T-helper 1 cell (primary cell): ENCODE measurements around the gene GRIN2A.

Source experiments
- DNase-seq, 5 donors: peaks; one replicate each; pipeline ENCODE4 v3.0.0-alpha.2; 2012 to 2020

GRIN2A gene

GRCh38 chr16:9805109-9805508 lies 377.1 kb downstream of the GRIN2A start:
- DNase-seq = no peak

- DNase-seq = no peak
These were observed 380.1 kb downstream of the GRIN2A start for GRCh38 chr16:9802160-9802559.

GRCh38 chr16:9801651-9802050 lies 380.6 kb downstream of the GRIN2A start:
- no peak for DNase-seq

DNA sequence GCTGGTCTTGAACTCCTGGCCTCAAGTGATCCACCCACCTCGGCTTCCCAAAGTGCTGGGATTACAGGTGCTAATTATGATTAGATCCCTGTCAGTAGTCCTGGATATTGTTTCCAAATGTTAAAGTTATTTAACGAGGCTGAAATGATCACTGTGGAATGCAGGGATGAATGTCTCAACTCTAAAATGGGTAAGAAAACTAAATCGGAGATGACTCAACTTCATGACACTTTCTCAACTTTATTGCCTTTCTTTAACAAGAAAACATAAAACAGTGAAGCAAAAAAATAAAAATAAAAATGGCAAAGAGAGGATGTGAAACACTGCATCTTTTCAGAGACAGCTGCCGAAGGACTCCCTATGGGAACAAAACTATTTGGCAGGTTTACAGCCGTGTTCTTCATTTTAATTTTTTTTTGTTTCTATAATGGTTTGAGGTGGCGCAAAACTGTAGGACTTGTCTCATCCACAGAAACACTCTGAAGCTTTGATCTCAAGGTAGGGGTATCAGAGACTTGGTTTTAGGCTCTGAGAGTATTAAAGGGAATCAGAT lies 382.0 kb downstream of the GRIN2A start:
- no peak for DNase-seq

GRCh38 chr16:9798952-9799580 lies 383.2 kb downstream of the GRIN2A start:
- DNase-seq = no peak

DNA sequence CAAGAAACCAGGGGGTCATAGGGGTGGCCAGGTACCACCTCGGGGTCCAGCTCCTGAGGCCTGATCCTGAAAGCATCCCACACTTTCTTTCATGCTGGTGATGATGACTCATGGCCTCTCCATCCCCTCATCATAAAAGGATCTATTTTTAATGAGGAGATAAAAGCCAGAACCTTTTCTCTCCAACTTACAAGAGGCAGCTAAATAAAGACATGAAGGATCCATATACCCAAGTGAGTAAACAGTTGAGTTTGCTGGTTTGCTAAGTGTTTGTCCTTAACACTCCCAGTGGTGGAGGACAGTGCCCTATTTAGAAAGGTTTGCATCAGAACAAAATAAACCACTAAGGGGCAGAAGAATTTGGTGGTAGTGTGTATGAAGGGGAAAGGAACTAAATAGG lies 383.8 kb downstream of the GRIN2A start:
- no peak for DNase-seq

GRCh38 chr16:9797306-9797705 lies 384.9 kb downstream of the GRIN2A start:
- DNase-seq = no peak

- DNase-seq = no peak
These were observed 388.6 kb downstream of the GRIN2A start for GRCh38 chr16:9793623-9794022.

- DNase-seq = no peak
These were observed 390.7 kb downstream of the GRIN2A start for GRCh38 chr16:9791556-9791955.

GRCh38 chr16:9790199-9790598 lies 392.0 kb downstream of the GRIN2A start:
- DNase-seq = no peak

- DNase-seq = no peak
These were observed 394.5 kb downstream of the GRIN2A start for GRCh38 chr16:9787717-9788116.

GRCh38 chr16:9780831-9781230 lies 401.4 kb downstream of the GRIN2A start:
- DNase-seq = no peak

- DNase-seq = no peak
These were observed 403.4 kb downstream of the GRIN2A start for GRCh38 chr16:9778849-9779248.

DNA sequence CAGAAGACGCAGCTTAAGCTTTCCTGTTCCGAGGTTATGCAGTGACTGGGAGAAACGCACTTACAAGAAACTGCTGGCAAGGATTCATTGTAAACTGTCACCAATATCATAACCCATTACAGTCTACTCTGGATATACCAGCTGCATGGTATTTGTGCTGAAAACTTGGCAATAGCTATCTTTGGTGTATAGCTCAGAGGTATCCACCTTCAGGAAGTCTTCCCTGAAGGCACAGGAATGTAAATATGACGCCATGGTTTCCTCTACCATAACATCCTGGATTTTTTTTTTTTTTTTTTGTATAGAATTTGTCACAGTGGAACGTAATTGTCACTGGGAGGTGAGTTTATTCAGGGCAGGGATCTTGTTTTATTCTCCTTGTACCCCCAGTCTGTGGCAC lies 406.2 kb downstream of the GRIN2A start:
- DNase-seq = no peak

DNA sequence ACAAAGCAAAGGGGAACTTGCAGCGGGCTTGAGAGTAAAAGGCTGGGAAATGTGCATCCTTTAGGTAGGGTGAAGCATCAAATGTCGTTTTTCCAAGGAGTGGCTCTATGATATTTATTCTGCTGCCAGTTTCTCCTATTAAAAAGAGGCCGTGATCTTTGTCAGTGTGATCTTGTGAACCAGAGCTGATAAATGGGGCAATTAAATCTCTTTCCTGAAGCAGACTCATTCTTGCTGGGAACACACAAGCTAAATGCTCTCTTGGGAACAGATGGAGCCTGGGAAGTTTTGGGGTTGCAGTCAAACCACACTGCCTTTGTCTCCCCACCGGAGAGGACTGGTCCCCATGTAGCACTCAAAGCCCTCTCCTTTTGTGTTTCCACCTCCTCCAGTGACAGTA lies 408.9 kb downstream of the GRIN2A start:
- DNase-seq = no peak

DNA sequence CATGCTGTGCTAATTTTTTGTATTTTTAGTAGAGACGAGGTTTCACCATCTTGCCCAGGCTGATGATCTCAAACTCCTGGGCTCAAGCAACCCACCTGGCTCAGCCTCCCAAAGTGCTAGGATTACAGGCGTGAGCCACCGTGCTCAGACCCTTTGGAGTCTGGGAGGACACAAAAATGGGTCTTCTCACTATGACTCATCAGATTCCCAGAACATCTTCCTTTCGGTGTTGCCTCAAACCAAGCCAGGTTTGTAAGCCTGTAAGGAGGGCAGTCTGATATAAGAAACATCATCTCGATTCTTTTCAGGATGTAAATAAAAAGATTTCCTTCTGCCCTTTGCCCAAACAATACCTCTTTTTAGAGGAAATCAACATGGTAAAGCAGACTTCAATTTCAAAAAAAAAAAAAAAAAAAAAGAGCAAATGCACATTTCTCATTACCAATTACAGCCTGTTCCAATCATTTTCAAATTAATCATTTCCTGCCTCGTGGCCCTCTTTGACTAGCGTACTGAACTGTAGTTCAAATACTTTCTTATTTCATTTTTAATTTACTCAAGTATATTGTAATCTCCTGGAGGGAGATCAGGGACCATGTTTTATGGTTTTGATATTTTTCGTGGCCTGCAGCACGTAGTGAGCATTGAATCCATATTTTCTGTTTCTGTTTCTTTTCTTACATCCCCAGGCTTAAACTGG lies 409.6 kb downstream of the GRIN2A start:
- DNase-seq = no peak

GRCh38 chr16:9766891-9767290 lies 415.3 kb downstream of the GRIN2A start:
- DNase-seq = no peak

- no peak for DNase-seq
These were observed 418.7 kb downstream of the GRIN2A start for GRCh38 chr16:9763505-9763904.

DNA sequence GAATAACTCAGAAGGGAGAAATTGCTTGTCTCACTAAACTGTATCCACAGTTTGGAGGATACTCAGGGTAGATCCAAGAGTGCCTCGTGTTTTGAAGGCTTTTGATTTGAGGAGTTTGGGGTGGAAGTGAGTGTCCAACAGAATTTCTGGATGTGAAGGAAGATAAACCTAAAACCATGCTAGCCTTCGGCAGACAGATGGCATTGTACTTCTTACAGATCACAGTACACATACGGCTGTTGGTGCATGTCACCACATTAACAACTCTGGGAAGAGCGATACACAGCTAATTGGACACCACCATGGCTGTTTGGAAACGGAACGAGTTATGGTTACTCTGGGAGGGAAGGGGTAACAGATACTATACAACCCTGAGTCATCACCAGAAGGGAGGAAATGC lies 420.4 kb downstream of the GRIN2A start:
- no peak for DNase-seq

GRCh38 chr16:9757687-9758086 lies 424.5 kb downstream of the GRIN2A start:
- DNase-seq = no peak

GRCh38 chr16:9756434-9756833 lies 425.8 kb downstream of the GRIN2A start:
- DNase-seq = no peak

DNA sequence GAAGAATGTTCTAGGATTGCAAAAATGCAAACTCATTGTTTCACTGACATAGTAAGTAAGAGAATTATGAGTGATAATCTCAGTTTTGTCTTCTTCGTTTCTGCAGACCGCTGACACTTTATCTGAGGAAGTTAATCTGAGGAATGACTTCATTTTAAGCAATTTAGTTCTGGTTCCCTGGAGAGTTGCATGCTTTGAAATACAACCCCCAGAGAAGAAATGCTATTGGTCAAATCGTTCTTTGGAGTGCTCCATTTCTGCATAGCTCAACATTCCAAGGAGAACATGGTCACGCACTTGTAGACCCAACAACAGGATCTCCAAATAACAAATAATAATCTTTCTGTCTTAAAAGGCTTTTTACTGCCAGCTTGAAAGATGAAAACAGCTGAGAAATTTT lies 427.1 kb downstream of the GRIN2A start:
- no peak for DNase-seq

GRCh38 chr16:9741776-9742175 lies 440.5 kb downstream of the GRIN2A start:
- no peak for DNase-seq

- DNase-seq = no peak
These were observed 442.9 kb downstream of the GRIN2A start for GRCh38 chr16:9739301-9739700.

- DNase-seq = no peak
These were observed 443.5 kb downstream of the GRIN2A start for GRCh38 chr16:9738690-9739089.
